Measurements from ENCODE around the gene KCNK3. TPM values are rescaled to one million over a fixed set of nuclear protein-coding genes. Genes with fewer than 3 reads are reported as not detected.

Gene KCNK3
- total RNA-seq, 1 donor = 2.3 TPM

DNA sequence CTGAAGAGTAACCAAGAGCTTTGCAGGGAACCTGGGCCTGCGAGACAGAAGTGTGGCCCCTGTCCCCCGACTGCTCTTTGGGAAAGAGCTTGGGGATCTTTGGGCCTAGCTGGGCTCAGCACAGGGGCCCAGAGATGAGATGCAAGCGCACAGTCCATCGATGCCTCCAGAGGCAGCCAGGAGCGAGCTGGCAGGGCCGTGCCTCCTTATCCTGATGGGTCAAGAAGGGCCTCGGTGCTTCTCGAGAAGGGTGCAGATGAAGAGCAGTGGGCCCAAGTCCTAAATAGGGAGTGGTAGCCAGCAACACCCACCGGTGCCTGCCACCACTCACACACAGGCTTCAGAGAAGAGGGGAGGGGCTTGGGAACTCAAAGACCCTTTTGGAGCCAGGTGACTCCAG is 17.6 kb downstream of the KCNK3 start:
- no peak overlapping the region for H3K4me3 ChIP-seq (ENCODE audit: low read depth, low read length)
- TF ChIP-seq, protein P1, sequence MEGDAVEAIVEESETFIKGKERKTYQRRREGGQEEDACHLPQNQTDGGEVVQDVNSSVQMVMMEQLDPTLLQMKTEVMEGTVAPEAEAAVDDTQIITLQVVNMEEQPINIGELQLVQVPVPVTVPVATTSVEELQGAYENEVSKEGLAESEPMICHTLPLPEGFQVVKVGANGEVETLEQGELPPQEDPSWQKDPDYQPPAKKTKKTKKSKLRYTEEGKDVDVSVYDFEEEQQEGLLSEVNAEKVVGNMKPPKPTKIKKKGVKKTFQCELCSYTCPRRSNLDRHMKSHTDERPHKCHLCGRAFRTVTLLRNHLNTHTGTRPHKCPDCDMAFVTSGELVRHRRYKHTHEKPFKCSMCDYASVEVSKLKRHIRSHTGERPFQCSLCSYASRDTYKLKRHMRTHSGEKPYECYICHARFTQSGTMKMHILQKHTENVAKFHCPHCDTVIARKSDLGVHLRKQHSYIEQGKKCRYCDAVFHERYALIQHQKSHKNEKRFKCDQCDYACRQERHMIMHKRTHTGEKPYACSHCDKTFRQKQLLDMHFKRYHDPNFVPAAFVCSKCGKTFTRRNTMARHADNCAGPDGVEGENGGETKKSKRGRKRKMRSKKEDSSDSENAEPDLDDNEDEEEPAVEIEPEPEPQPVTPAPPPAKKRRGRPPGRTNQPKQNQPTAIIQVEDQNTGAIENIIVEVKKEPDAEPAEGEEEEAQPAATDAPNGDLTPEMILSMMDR (IDR thresholded peaks at IDR 0.05; ENCODE audit: insufficient read depth, low read length) = no peak
- no peak for DNase-seq (ENCODE audit: low read depth)

- DNase-seq (ENCODE audit: low read depth) = no peak
- H3K4me3 ChIP-seq (ENCODE audit: low read depth, low read length) = no peak overlapping the region
- TF ChIP-seq, protein P1 (IDR thresholded peaks at IDR 0.05; ENCODE audit: insufficient read depth, low read length) = no peak
Observed at GRCh38 chr2:26710743-26711456, 18.4 kb downstream of the KCNK3 start.

GRCh38 chr2:26711457-26712161 is 19.1 kb downstream of the KCNK3 start:
- H3K4me3 ChIP-seq (ENCODE audit: low read depth, low read length) = no peak overlapping the region
- TF ChIP-seq, protein P1 (IDR thresholded peaks at IDR 0.05; ENCODE audit: insufficient read depth, low read length) = no peak
- DNase-seq (ENCODE audit: low read depth) = no peak

DNA sequence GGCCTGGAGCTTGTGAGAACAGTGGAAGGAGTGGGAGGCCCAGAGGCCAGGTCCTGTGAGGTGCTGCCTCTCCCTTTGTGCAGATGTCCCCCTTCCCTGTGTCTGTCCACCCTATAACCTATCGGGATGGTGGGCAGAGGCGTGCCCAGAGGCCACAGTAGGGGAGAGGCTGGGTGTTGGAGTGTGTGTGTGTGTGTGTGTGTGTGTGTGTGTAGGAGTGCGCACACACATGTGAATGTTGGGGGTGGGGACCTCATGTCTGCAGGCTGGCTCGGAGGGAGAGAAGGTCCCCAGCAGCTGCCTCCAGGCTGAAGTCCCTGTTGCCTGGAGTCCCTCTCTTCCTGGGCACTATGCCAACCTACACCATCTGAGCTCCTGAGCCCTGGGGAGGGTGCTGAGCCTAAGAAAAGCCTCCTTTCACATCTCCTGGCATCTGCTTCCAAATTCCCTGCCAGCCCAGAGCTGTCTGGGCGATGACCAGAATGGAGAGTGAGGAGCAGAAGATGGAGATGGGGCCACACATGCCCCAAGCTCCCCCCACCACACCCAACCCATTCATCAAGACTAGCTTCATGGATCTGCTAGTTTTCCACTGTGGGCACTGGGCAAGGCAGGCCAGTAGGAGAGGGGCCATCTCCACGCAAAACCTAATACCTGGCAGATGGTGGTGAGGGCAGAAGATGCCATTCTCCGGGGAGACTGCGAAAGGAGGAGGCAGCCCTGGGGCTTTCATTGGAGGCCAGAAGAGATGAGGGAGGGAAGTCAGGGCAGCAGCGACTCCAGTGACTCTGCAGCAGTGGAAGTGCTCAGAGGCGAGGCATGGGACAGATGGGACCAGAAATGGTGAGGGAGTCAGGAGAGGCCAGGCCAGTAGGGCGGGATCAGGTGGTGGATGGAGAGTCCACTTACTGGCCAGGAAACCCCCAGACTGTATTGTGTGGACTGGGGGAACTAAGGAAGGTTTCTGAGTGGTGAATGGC is 20.3 kb downstream of the KCNK3 start:
- H3K4me3 ChIP-seq (ENCODE audit: low read depth, low read length) = no peak overlapping the region
- TF ChIP-seq, protein P1 (IDR thresholded peaks at IDR 0.05; ENCODE audit: insufficient read depth, low read length) = no peak
- no peak for DNase-seq (ENCODE audit: low read depth)

GRCh38 chr2:26715528-26716270 is 23.2 kb downstream of the KCNK3 start:
- no peak overlapping the region for H3K4me3 ChIP-seq (ENCODE audit: low read depth, low read length)
- DNase-seq (ENCODE audit: low read depth) = no peak
- TF ChIP-seq, protein P1 (IDR thresholded peaks at IDR 0.05; ENCODE audit: insufficient read depth, low read length) = no peak

DNA sequence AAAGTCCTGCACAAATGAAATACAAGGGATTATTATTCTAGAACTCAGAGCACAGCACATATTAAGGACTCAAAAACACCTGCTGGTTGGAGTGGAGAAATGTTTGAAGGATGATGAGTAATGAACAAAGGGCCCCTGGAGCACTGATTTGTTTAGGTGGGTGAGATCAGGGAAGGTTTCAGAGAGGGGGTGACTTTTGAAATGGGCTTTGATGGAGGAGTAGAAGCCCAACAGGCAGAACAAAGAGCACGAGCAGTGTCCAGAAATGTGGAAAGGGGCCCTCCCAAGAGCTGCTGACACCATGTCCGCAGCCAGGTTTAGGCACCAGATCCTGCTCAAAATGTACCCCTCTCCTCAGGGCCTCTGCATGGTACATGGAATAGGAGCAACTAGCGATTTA is 23.8 kb downstream of the KCNK3 start:
- TF ChIP-seq, protein P1 (IDR thresholded peaks at IDR 0.05; ENCODE audit: insufficient read depth, low read length) = no peak
- DNase-seq (ENCODE audit: low read depth) = no peak

More for the DNA sequence above, 23.8 kb downstream of the KCNK3 start:
- no peak overlapping the region for H3K4me3 ChIP-seq (ENCODE audit: low read depth, low read length)
